WERI-Rb-1 (cell line): ENCODE results near the gene OCLN.
"Not testable (repeated sequence)": the region's sequence is repeated elsewhere in the genome, so short reads cannot be mapped to it uniquely, and the experiment has no call there.

ENCODE experiments used
- DNase-seq: peaks from one replicate; pipeline ENCODE4 v3.0.0-alpha.2; 2020
- H3K27ac ChIP-seq: fragments of 250-450 bp; sonication (Bioruptor Pico); 2 replicates; pipeline ENCODE4 v1.5.1; 2020; ENCODE audit warnings: mild to moderate bottlenecking, moderate library complexity
- H3K27me3 ChIP-seq: fragments of 250-450 bp; sonication (Bioruptor Pico); 2 replicates; pipeline ENCODE4 v1.5.1; 2021; ENCODE audit warnings: mild to moderate bottlenecking, low read depth, moderate library complexity; ENCODE audit not compliant: insufficient read depth, severe bottlenecking
- H3K36me3 ChIP-seq: fragments of 250-450 bp; sonication (Bioruptor Pico); 2 replicates; pipeline ENCODE4 v1.5.1; 2020; ENCODE audit warnings: mild to moderate bottlenecking, moderate library complexity
- H3K4me3 ChIP-seq: 2 replicates; pipeline ENCODE4 v1.5.1; 2011; ENCODE audit warnings: low read depth, mild to moderate bottlenecking, control low read depth, low read length
- H3K9me3 ChIP-seq: fragments of 250-450 bp; sonication (Bioruptor Pico); 2 replicates; pipeline ENCODE4 v1.5.1; 2021; ENCODE audit warnings: mild to moderate bottlenecking, moderate library complexity; ENCODE audit not compliant: severe bottlenecking

Gene OCLN

DNA sequence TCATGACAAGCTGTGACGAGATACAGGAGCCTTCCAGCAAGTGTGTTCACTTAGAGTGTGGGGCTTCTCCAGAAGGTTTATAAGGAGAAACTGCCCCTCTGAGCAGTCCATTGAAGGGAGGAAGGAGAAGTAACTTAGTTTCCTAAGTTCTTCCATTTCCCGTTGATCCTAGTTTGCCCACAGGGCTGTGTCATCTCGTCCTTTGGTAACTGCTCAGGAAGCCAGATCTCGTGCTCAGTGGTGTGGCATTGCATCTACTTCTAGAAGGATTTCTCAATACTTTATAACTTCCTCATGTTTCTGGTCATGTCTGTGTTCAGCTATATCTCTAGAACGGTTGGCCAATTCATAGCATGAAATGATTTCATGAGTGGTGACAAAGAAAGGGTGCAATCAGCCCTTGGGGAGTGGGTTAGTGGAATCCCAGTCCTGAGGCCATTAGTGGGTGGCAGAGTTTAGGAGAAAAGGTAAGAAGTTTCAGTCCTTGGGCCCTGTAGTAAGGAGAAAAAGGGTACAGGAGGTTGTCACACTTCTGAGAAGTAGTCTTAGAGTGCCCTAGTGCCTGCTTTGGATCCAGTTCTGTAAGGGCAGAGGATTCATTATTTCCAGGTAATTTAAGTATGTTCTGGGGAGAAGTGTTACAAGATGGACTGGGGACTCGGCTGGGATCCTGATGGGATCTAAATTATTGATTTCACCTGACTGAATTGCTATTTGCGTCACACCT lies 103.7 kb downstream of the OCLN start:
- H3K4me3 ChIP-seq, H3K27me3 ChIP-seq, DNase-seq, H3K9me3 ChIP-seq, H3K27ac ChIP-seq, H3K36me3 ChIP-seq: not testable (repeated sequence)

DNA sequence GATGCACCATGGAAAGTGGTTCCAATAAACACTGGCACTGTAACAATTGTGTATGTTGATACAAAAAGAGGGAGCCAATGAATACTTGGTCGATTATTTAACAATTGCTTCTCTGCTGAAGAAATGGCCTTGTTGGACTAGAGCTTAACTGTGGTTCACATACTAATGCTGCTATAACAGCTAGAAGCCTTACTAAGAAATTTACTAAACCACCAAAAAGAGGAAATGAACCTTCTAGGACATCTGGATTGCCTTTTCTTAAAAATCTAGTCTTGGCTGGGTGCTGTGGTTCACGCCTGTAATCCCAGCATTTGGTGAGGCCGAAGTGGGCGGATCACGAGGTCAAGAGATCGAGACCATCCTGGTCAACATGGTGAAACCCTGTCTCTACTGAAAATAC lies 109.4 kb downstream of the OCLN start:
- H3K27me3 ChIP-seq, H3K4me3 ChIP-seq, DNase-seq, H3K9me3 ChIP-seq, H3K36me3 ChIP-seq, H3K27ac ChIP-seq: not testable (repeated sequence)

- not testable (repeated sequence) for H3K9me3 ChIP-seq, DNase-seq, H3K36me3 ChIP-seq, H3K27me3 ChIP-seq, H3K4me3 ChIP-seq, H3K27ac ChIP-seq
Observed at GRCh38 chr5:69606839-69607238, 114.2 kb downstream of the OCLN start.
